HepG2 (cell line): ENCODE measurements around the gene POLH. TPM values are rescaled to one million over a fixed set of nuclear protein-coding genes. Genes with fewer than 3 reads are reported as not detected.

Experiments
- ATAC-seq: fragments of 200-7000 bp; cut with Tn5 transposase; 3 replicates; pipeline ENCODE4 v1.9.1; 2020; ENCODE audit warnings: mild to moderate bottlenecking, moderate library complexity
- BruUV-seq: library from RNA; stranded (reverse); fragments of 400-500 nt; replicated peaks from 2 replicates; lab custom pipeline; 2021; lab: Mats Ljungman, UMichigan
- CTCF ChIA-PET: fragments of 300-600 bp; formaldehyde crosslinking; extraction: SDS; loops from one replicate; lab custom pipeline; 2021; ENCODE audit warnings: low total read pairs, inconsistent platforms, low intra/inter-chr PET ratio; lab: Yijun Ruan, JAX
- POLR2A ChIA-PET: fragments of 350-600 bp; sonication (Branson Sonifier 250); formaldehyde crosslinking; loops from one replicate; lab custom pipeline; 2020; ENCODE audit warnings: antibody characterized with exemption, inconsistent platforms; lab: Yijun Ruan, JAX
- DNase-seq: peaks from one replicate; pipeline ENCODE4 v3.0.0-alpha.2; 2015; ENCODE audit warnings: low spot score
- FAIRE-seq: peaks from 3 replicates; lab custom pipeline; 2011; peaks lifted over from hg19 to GRCh38; lab: Jason Lieb, UNC
- H2AFZ ChIP-seq: one replicate; pipeline ENCODE4 v1.6.1; 2011; ENCODE audit warnings: low read length, inconsistent platforms
- H3K27ac ChIP-seq: fragments of 300-600 bp; 3 replicates; pipeline ENCODE4 v1.8.0; 2011; ENCODE audit warnings: mixed run types, mild to moderate bottlenecking, mixed read lengths, low read length, inconsistent platforms; ENCODE audit not compliant: insufficient read depth; ENCODE audit errors: extremely low read length
- H3K27me3 ChIP-seq, 2 experiments: fragments of 200-600 bp in 1 of 2; 2 replicates in 1 of 2; 3 replicates in 1 of 2; pipeline versions ENCODE4 v1.6.0 to v1.8.0; 2011; ENCODE audit warnings: low read length in 2 of 2, mild to moderate bottlenecking in 2 of 2, moderate library complexity in 2 of 2, inconsistent platforms in 1 of 2; ENCODE audit not compliant: insufficient read depth in 2 of 2, control insufficient read depth in 1 of 2
- H3K36me3 ChIP-seq, 2 experiments: fragments of 200-600 bp in 1 of 2; replicated peaks in 1 of 2; 2 replicates in 1 of 2; 3 replicates in 1 of 2; pipeline versions ENCODE4 v1.5.1 to v1.8.0; 2011; ENCODE audit warnings: low read length in 2 of 2, inconsistent platforms in 1 of 2; ENCODE audit not compliant: insufficient read depth in 2 of 2, control insufficient read depth in 1 of 2
- H3K4me1 ChIP-seq: 2 replicates; pipeline ENCODE4 v1.5.1; 2012; ENCODE audit warnings: low read length, inconsistent platforms; ENCODE audit not compliant: insufficient read depth
- H3K4me2 ChIP-seq: 2 replicates; pipeline ENCODE4 v1.6.0; 2011; ENCODE audit warnings: low read depth, low read length, inconsistent platforms
- H3K4me3 ChIP-seq, 3 experiments: fragments of 200-600 bp in 1 of 3; sonication (generic), shearing (Covaris generic) in 1 of 3; replicated peaks in 1 of 3; 2 replicates each; pipeline ENCODE4 v1.5.1; 2011 to 2016; ENCODE audit warnings: low read length in 3 of 3, inconsistent platforms in 2 of 3, low read depth in 2 of 3, mild to moderate bottlenecking in 2 of 3, control low read depth in 1 of 3, mixed read lengths in 1 of 3; ENCODE audit not compliant: insufficient read depth in 1 of 3
- H3K79me2 ChIP-seq: one replicate; pipeline ENCODE4 v1.6.1; 2011; ENCODE audit warnings: low read length, inconsistent platforms; ENCODE audit not compliant: insufficient read depth
- H3K9ac ChIP-seq: 2 replicates; pipeline ENCODE4 v1.6.0; 2011; ENCODE audit warnings: mild to moderate bottlenecking, low read depth, low read length, inconsistent platforms; ENCODE audit not compliant: insufficient read depth
- H3K9me3 ChIP-seq: 2 replicates; pipeline ENCODE4 v1.5.1; 2012; ENCODE audit warnings: mild to moderate bottlenecking, low read length
- H4K20me1 ChIP-seq: 2 replicates; pipeline ENCODE4 v1.6.0; 2011; ENCODE audit warnings: inconsistent platforms, mild to moderate bottlenecking, low read length, moderate library complexity; ENCODE audit not compliant: insufficient read depth
- CCDC6 ChIP-seq: sonication (generic); formaldehyde crosslinking; IDR thresholded peaks from 2 replicates; pipeline ENCODE4 v1.8.1; 2022; ENCODE audit warnings: mild to moderate bottlenecking, missing genetic modification reagents, moderate library complexity
- RBFOX2 ChIP-seq: fragments of 200-400 bp; formaldehyde crosslinking; IDR thresholded peaks from 2 replicates; pipeline ENCODE4 v1.6.1; 2017; ENCODE audit warnings: low read depth, mild to moderate bottlenecking, low read length
- SSRP1 ChIP-seq: IDR thresholded peaks from 2 replicates; pipeline ENCODE4 v1.6.1; 2016; ENCODE audit warnings: control low read depth
- WGBS: methylation state at CpG from one replicate; pipeline ENCODE4 v1.1.6; 2017; ENCODE audit warnings: low lambda C conversion rate; 5-methylcytosine and 5-hydroxymethylcytosine counted together
- in situ Hi-C: cut with HindIII; loops from 2 replicates; pipeline ENCODE4 v1.10.0; 2017; ENCODE audit warnings: low pct_unique_long_range_greater_than_20kb; ENCODE audit not compliant: extremely low pct_ligation_motif_present
- intact Hi-C: fragments of 100-400 bp; cut with micrococcal nuclease; formaldehyde crosslinking; loops from one replicate; pipeline ENCODE4 v1.10.0; 2022; ENCODE audit not compliant: unreplicated experiment
- polyA plus RNA-seq, 8 experiments: library from polyadenylated mRNA; depleted of rRNA in 3 of 8; stranded (reverse) in 7 of 8; unstranded in 1 of 8; fragments of >200 nt; fragmentation: Illumina TruSeq in 4 of 8; extraction: Trizol in 4 of 8; gene quantifications; 2 replicates each; pipeline versions ENCODE4 v1.2.1 to v1.2.3, GENCODE V29; 2011 to 2016; ENCODE audit warnings: low read depth in 4 of 8, missing spikeins in 1 of 8, mixed read lengths in 1 of 8; ENCODE audit not compliant: insufficient read depth in 1 of 8
- total RNA-seq, 5 experiments: library from RNA; depleted of rRNA; stranded (reverse); fragments of >200 nt; fragmentation: Illumina TruSeq; extraction: Trizol; gene quantifications; 2 replicates each; pipeline ENCODE4 v1.2.3, GENCODE V29; 2016; ENCODE audit warnings: low read depth in 1 of 5
- TF ChIP-seq, protein P1 (sequence below): sonication (generic); formaldehyde crosslinking; IDR thresholded peaks from 2 replicates; pipeline ENCODE4 v1.4.0; 2020; ENCODE audit warnings: missing genetic modification reagents

POLH gene
- total and polyA plus RNA-seq, 2 of the 13 experiments (the other 11 are each of a cell fraction or from before 2014, with no cell fraction given): 11.6 to 25.0 TPM

DNA sequence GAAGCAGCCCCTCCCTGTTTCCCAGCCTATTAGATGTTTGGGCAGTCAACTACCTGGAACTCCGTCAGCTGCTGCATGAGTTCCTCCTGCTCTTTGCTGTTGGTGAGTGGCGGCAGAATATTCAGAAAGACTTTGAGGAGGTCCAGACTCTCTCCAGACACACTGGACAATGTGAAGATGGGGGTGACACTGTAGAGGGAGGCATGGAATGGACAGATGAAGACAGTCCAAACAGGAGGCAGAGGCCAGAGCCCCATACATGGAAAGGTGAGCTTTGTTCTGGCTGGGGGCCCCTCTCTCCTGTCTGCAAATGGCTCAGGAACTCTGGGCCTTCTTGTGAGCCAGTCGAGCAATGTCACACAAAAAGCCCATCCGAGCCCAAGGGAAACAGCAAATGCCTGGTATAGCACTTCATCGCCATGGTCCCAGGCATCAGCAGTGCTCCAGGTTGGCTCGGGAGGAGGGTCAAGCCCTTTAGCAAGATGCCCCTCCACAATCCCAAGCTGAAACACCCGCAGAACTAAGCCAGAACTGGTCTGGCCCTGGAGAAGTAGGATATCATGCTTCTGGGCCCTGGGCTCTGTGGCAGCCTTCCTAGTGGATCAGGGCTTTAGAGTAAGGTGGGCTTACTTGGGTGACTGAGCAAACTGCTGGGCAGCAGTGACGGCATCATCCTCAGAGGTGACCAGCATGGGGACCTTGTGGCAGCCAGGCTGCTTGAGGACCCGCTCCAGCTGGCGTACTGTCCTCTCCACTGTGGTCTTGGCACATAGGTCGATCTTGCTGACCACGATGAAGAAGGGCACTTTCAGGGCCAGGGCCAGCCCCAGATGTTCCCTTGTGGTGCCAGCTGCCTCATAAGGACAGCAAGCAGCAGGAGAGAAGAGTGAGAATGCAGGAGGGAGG lies 48.1 kb downstream of the POLH start:
- Histone ChIP-seq H3K4me1 (peaks cover 24% of the 10 kb centered on the region), H3K27ac (no peak overlapping the region), H2AFZ (no peak overlapping the region), H4K20me1 (no peaks in the 10 kb centered on the region), H3K79me2 (peaks cover 17% of the 10 kb centered on the region), H3K4me2 (no peak overlapping the region), H3K36me3 (peaks cover 44 to 61% of the 10 kb centered on the region in 2 experiments), H3K4me3 (no peak overlapping the region), H3K9me3 (no peaks in the 10 kb centered on the region), H3K9ac (no peak overlapping the region), H3K27me3 (no peaks in the 10 kb centered on the region; a peak in 1 of 5 replicates)
- intact Hi-C loops: no loop called here
- DNase-seq (no peak), ATAC-seq (no peak), FAIRE-seq (no peak)
- BruUV-seq: no TSS peak
- 96% methylated on average over 8 of the region's 12 CpGs for WGBS
- TF ChIP-seq CCDC6 (CRISPR knock-in tag) (peak; percentile 20; the same call in 1 of the 2 replicates), SSRP1 (CRISPR knock-in tag) (0 out of 2 replicates have a peak, but pooled peaks have one; percentile 10), RBFOX2 (0 out of 2 replicates have a peak, but pooled peaks have one; percentile 39)
- TF ChIP-seq, protein P1, sequence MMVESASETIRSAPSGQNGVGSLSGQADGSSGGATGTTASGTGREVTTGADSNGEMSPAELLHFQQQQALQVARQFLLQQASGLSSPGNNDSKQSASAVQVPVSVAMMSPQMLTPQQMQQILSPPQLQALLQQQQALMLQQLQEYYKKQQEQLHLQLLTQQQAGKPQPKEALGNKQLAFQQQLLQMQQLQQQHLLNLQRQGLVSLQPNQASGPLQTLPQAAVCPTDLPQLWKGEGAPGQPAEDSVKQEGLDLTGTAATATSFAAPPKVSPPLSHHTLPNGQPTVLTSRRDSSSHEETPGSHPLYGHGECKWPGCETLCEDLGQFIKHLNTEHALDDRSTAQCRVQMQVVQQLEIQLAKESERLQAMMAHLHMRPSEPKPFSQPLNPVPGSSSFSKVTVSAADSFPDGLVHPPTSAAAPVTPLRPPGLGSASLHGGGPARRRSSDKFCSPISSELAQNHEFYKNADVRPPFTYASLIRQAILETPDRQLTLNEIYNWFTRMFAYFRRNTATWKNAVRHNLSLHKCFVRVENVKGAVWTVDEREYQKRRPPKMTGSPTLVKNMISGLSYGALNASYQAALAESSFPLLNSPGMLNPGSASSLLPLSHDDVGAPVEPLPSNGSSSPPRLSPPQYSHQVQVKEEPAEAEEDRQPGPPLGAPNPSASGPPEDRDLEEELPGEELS (CRISPR knock-in tag): no peak
- ChIA-PET CTCF (no interaction called here), POLR2A (no interaction called here)
- in situ Hi-C loops: no loop called here
